Fibroblast of mammary gland (primary cell): ENCODE results near the gene ATXN1.
"Not testable (repeated sequence)": the region's sequence is repeated elsewhere in the genome, so short reads cannot be mapped to it uniquely, and the experiment has no call there.

Source experiments
- DNase-seq: peaks from one replicate; pipeline ENCODE4 v3.0.0-alpha.2; 2010; ENCODE audit warnings: low read depth
- H3K4me3 ChIP-seq: 2 replicates; pipeline ENCODE4 v1.5.1; 2011; ENCODE audit warnings: low read depth, mild to moderate bottlenecking, low read length, moderate library complexity; ENCODE audit not compliant: control insufficient read depth
- TF ChIP-seq, protein P1 (sequence below): conservative IDR thresholded peaks from 2 replicates; pipeline ENCODE4 v1.5.1; 2011; ENCODE audit warnings: low read depth, low read length, inconsistent platforms; ENCODE audit not compliant: control insufficient read depth, insufficient read depth

ATXN1 gene

DNA sequence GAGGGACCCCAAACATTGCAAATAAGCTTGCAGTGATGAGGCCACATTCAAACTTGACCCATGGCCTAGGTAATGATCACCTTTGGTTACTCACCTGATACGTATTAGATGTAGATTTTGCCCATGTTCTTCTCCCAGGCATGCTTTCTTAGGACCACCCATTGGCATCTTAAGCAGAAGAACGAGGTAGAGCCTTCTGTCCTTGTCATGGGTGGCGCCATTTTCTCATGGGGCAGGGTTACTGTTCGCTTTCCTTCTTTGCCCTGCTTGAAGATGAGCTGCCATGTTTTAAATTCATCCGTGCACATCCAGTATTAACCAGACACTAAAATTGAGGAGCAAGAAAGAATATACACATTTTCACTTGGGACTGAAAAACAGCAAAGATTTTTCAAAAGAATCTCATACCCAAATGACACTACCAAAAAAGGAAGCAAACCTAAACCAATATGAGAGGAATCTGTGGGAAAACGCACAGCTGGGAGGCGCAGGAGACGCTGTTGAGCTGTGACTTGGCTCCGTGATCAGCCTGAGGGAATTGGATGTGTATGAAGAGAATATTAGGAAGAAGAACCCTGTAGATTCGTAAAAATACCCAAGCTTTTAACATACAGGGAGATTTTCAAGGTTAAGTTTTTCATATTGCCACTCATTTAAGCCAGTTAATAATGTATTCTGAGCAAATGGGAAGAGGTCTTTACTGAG lies 486.2 kb downstream of the ATXN1 start:
- H3K4me3 ChIP-seq = no peak overlapping the region
- TF ChIP-seq, protein P1, sequence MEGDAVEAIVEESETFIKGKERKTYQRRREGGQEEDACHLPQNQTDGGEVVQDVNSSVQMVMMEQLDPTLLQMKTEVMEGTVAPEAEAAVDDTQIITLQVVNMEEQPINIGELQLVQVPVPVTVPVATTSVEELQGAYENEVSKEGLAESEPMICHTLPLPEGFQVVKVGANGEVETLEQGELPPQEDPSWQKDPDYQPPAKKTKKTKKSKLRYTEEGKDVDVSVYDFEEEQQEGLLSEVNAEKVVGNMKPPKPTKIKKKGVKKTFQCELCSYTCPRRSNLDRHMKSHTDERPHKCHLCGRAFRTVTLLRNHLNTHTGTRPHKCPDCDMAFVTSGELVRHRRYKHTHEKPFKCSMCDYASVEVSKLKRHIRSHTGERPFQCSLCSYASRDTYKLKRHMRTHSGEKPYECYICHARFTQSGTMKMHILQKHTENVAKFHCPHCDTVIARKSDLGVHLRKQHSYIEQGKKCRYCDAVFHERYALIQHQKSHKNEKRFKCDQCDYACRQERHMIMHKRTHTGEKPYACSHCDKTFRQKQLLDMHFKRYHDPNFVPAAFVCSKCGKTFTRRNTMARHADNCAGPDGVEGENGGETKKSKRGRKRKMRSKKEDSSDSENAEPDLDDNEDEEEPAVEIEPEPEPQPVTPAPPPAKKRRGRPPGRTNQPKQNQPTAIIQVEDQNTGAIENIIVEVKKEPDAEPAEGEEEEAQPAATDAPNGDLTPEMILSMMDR = no peak
- DNase-seq = no peak

DNA sequence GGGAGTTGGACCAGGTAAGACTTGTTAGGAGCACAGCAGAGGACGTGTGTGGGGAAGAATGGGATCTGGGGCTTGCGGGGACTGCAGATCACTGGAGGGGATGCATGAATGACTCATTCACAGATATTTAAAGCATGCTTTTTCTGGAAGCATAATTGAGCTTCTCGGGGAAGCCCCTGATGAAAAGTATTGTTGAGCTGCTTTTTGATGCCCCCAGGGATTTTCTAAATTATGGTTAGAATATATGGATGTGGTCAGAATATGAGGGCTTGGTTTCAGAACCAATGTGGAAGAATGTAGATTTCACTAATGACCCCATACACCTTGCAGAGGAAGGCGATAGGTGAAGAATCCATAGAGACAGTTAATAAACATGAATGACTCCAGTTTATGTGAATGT lies 486.8 kb downstream of the ATXN1 start:
- TF ChIP-seq, protein P1 = no peak
- H3K4me3 ChIP-seq = no peak overlapping the region
- no peak for DNase-seq

GRCh38 chr6:16273256-16273655 lies 488.0 kb downstream of the ATXN1 start:
- no peak overlapping the region for H3K4me3 ChIP-seq
- TF ChIP-seq, protein P1 = no peak
- DNase-seq = peak; percentile 11

DNA sequence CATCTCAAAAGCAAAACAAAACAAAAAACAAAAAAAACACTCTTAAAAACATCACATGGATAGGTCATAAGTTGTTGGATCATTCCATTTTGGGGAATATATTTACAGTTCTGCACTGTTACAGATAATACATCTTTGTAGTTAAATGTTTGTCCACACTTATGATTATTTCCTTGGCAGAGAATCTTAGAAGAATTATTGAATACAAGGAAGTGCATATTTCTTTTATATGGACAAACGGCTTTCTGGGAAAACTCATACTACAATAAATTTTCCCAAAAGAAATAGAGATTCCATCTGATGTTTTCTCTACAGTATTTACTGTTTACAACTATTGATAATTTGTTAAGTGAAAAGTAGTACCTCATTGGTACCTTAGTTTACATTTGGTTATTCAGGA lies 489.1 kb downstream of the ATXN1 start:
- DNase-seq = no peak
- TF ChIP-seq, protein P1 = no peak

GRCh38 chr6:16271428-16271827 lies 489.8 kb downstream of the ATXN1 start:
- H3K4me3 ChIP-seq = no peak overlapping the region
- no peak for DNase-seq
- TF ChIP-seq, protein P1 = no peak

More for the DNA sequence above, 489.1 kb downstream of the ATXN1 start:
- no peak overlapping the region for H3K4me3 ChIP-seq

GRCh38 chr6:16270178-16270794 lies 491.0 kb downstream of the ATXN1 start:
- H3K4me3 ChIP-seq = no peak overlapping the region
- DNase-seq = no peak
- TF ChIP-seq, protein P1 = no peak

- not testable (repeated sequence) for H3K4me3 ChIP-seq, DNase-seq
Measured at GRCh38 chr6:16269442-16270070, 491.7 kb downstream of the ATXN1 start.
